HepG2 (cell line): ENCODE measurements around the gene MCOLN3. TPM values are rescaled to one million over a fixed set of nuclear protein-coding genes. Genes with fewer than 3 reads are reported as not detected.

Experiments used
- ATAC-seq: fragments of 200-7000 bp; cut with Tn5 transposase; 3 replicates; pipeline ENCODE4 v1.9.1; 2020; ENCODE audit warnings: mild to moderate bottlenecking, moderate library complexity
- BruUV-seq: library from RNA; stranded (reverse); fragments of 400-500 nt; replicated peaks from 2 replicates; lab custom pipeline; 2021; lab: Mats Ljungman, UMichigan
- CTCF ChIA-PET: fragments of 300-600 bp; formaldehyde crosslinking; extraction: SDS; loops from one replicate; lab custom pipeline; 2021; ENCODE audit warnings: low total read pairs, inconsistent platforms, low intra/inter-chr PET ratio; lab: Yijun Ruan, JAX
- POLR2A ChIA-PET: fragments of 350-600 bp; sonication (Branson Sonifier 250); formaldehyde crosslinking; loops from one replicate; lab custom pipeline; 2020; ENCODE audit warnings: antibody characterized with exemption, inconsistent platforms; lab: Yijun Ruan, JAX
- DNase-seq: peaks from one replicate; pipeline ENCODE4 v3.0.0-alpha.2; 2015; ENCODE audit warnings: low spot score
- FAIRE-seq: peaks from 3 replicates; lab custom pipeline; 2011; peaks lifted over from hg19 to GRCh38; lab: Jason Lieb, UNC
- H2AFZ ChIP-seq: one replicate; pipeline ENCODE4 v1.6.1; 2011; ENCODE audit warnings: low read length, inconsistent platforms
- H3K27ac ChIP-seq: fragments of 300-600 bp; 3 replicates; pipeline ENCODE4 v1.8.0; 2011; ENCODE audit warnings: mixed run types, mild to moderate bottlenecking, mixed read lengths, low read length, inconsistent platforms; ENCODE audit not compliant: insufficient read depth; ENCODE audit errors: extremely low read length
- H3K27me3 ChIP-seq, 2 experiments: fragments of 200-600 bp in 1 of 2; 2 replicates in 1 of 2; 3 replicates in 1 of 2; pipeline versions ENCODE4 v1.6.0 to v1.8.0; 2011; ENCODE audit warnings: low read length in 2 of 2, mild to moderate bottlenecking in 2 of 2, moderate library complexity in 2 of 2, inconsistent platforms in 1 of 2; ENCODE audit not compliant: insufficient read depth in 2 of 2, control insufficient read depth in 1 of 2
- H3K36me3 ChIP-seq, 2 experiments: fragments of 200-600 bp in 1 of 2; replicated peaks in 1 of 2; 2 replicates in 1 of 2; 3 replicates in 1 of 2; pipeline versions ENCODE4 v1.5.1 to v1.8.0; 2011; ENCODE audit warnings: low read length in 2 of 2, inconsistent platforms in 1 of 2; ENCODE audit not compliant: insufficient read depth in 2 of 2, control insufficient read depth in 1 of 2
- H3K4me1 ChIP-seq: 2 replicates; pipeline ENCODE4 v1.5.1; 2012; ENCODE audit warnings: low read length, inconsistent platforms; ENCODE audit not compliant: insufficient read depth
- H3K4me2 ChIP-seq: 2 replicates; pipeline ENCODE4 v1.6.0; 2011; ENCODE audit warnings: low read depth, low read length, inconsistent platforms
- H3K4me3 ChIP-seq, 3 experiments: fragments of 200-600 bp in 1 of 3; sonication (generic), shearing (Covaris generic) in 1 of 3; replicated peaks in 1 of 3; 2 replicates each; pipeline ENCODE4 v1.5.1; 2011 to 2016; ENCODE audit warnings: low read length in 3 of 3, inconsistent platforms in 2 of 3, low read depth in 2 of 3, mild to moderate bottlenecking in 2 of 3, control low read depth in 1 of 3, mixed read lengths in 1 of 3; ENCODE audit not compliant: insufficient read depth in 1 of 3
- H3K79me2 ChIP-seq: one replicate; pipeline ENCODE4 v1.6.1; 2011; ENCODE audit warnings: low read length, inconsistent platforms; ENCODE audit not compliant: insufficient read depth
- H3K9ac ChIP-seq: 2 replicates; pipeline ENCODE4 v1.6.0; 2011; ENCODE audit warnings: mild to moderate bottlenecking, low read depth, low read length, inconsistent platforms; ENCODE audit not compliant: insufficient read depth
- H3K9me3 ChIP-seq: 2 replicates; pipeline ENCODE4 v1.5.1; 2012; ENCODE audit warnings: mild to moderate bottlenecking, low read length
- H4K20me1 ChIP-seq: 2 replicates; pipeline ENCODE4 v1.6.0; 2011; ENCODE audit warnings: inconsistent platforms, mild to moderate bottlenecking, low read length, moderate library complexity; ENCODE audit not compliant: insufficient read depth
- AGO1 ChIP-seq: fragments of 200-400 bp; formaldehyde crosslinking; IDR thresholded peaks from 2 replicates; pipeline ENCODE4 v1.6.1; 2017; ENCODE audit warnings: mild to moderate bottlenecking, low read depth, low read length, moderate library complexity; ENCODE audit not compliant: poor library complexity, severe bottlenecking
- HMG20A ChIP-seq: IDR thresholded peaks from 2 replicates; pipeline ENCODE4 v1.6.1; 2016; ENCODE audit warnings: borderline replicate concordance
- MLXIP ChIP-seq: sonication (generic); formaldehyde crosslinking; IDR thresholded peaks from 2 replicates; pipeline ENCODE4 v1.9.0; 2021; ENCODE audit warnings: missing genetic modification reagents, borderline replicate concordance
- NBN ChIP-seq: fragments of 450-650 bp; conservative IDR thresholded peaks from 2 replicates; pipeline ENCODE4 v1.6.1; 2017
- NR0B2 ChIP-seq: sonication (generic); formaldehyde crosslinking; IDR thresholded peaks from 2 replicates; pipeline ENCODE4 v1.4.0; 2020; ENCODE audit warnings: mild to moderate bottlenecking, missing genetic modification reagents
- RBM22 ChIP-seq: fragments of 200-400 bp; formaldehyde crosslinking; optimal IDR thresholded peaks from 2 replicates; pipeline ENCODE3; 2017; ENCODE audit warnings: mild to moderate bottlenecking, low read length, moderate library complexity
- SRY ChIP-seq: sonication (generic); formaldehyde crosslinking; IDR thresholded peaks from 2 replicates; pipeline ENCODE4 v1.8.0; 2022; ENCODE audit warnings: mild to moderate bottlenecking, missing genetic modification reagents
- ZBTB44 ChIP-seq: sonication (generic); formaldehyde crosslinking; IDR thresholded peaks from 2 replicates; pipeline ENCODE4 v1.4.0; 2020; ENCODE audit warnings: missing genetic modification reagents
- ZBTB46 ChIP-seq: sonication (generic); formaldehyde crosslinking; IDR thresholded peaks from 2 replicates; pipeline ENCODE4 v1.4.0; 2020; ENCODE audit warnings: mild to moderate bottlenecking, missing genetic modification reagents, borderline replicate concordance
- ZMAT3 ChIP-seq: sonication (generic); formaldehyde crosslinking; conservative IDR thresholded peaks from 2 replicates; pipeline ENCODE4 v1.7.0; 2021; ENCODE audit warnings: missing genetic modification reagents
- ZNF260 ChIP-seq: sonication (generic); formaldehyde crosslinking; IDR thresholded peaks from 2 replicates; pipeline ENCODE4 v1.4.0; 2020; ENCODE audit warnings: missing genetic modification reagents, low read depth, mild to moderate bottlenecking, borderline replicate concordance
- ZNF275 ChIP-seq: sonication (generic); formaldehyde crosslinking; IDR thresholded peaks from 2 replicates; pipeline ENCODE4 v1.8.0; 2022; ENCODE audit warnings: missing genetic modification reagents, mild to moderate bottlenecking, inconsistent platforms, borderline replicate concordance
- ZNF644 ChIP-seq: IDR thresholded peaks from 2 replicates; pipeline ENCODE4 v1.6.1; 2016; ENCODE audit warnings: low read depth
- ZNF772 ChIP-seq: sonication (generic); formaldehyde crosslinking; IDR thresholded peaks from 2 replicates; pipeline ENCODE4 v1.5.0; 2020; ENCODE audit warnings: mild to moderate bottlenecking, missing genetic modification reagents
- ZNF800 ChIP-seq: sonication (generic); formaldehyde crosslinking; IDR thresholded peaks from 2 replicates; pipeline ENCODE4 v1.4.0; 2020; ENCODE audit warnings: missing genetic modification reagents
- whole genome bisulfite sequencing: methylation state at CpG from one replicate; pipeline ENCODE4 v1.1.6; 2017; ENCODE audit warnings: low lambda C conversion rate; 5-methylcytosine and 5-hydroxymethylcytosine counted together
- in situ Hi-C: cut with HindIII; loops from 2 replicates; pipeline ENCODE4 v1.10.0; 2017; ENCODE audit warnings: low pct_unique_long_range_greater_than_20kb; ENCODE audit not compliant: extremely low pct_ligation_motif_present
- intact Hi-C: fragments of 100-400 bp; cut with micrococcal nuclease; formaldehyde crosslinking; loops from one replicate; pipeline ENCODE4 v1.10.0; 2022; ENCODE audit not compliant: unreplicated experiment
- polyA plus RNA-seq, 8 experiments: library from polyadenylated mRNA; depleted of rRNA in 3 of 8; stranded (reverse) in 7 of 8; unstranded in 1 of 8; fragments of >200 nt; fragmentation: Illumina TruSeq in 4 of 8; extraction: Trizol in 4 of 8; gene quantifications; 2 replicates each; pipeline versions ENCODE4 v1.2.1 to v1.2.3, GENCODE V29; 2011 to 2016; ENCODE audit warnings: low read depth in 4 of 8, missing spikeins in 1 of 8, mixed read lengths in 1 of 8; ENCODE audit not compliant: insufficient read depth in 1 of 8
- total RNA-seq, 5 experiments: library from RNA; depleted of rRNA; stranded (reverse); fragments of >200 nt; fragmentation: Illumina TruSeq; extraction: Trizol; gene quantifications; 2 replicates each; pipeline ENCODE4 v1.2.3, GENCODE V29; 2016; ENCODE audit warnings: low read depth in 1 of 5

Gene MCOLN3
- total and polyA plus RNA-seq, 2 of the 13 experiments (the other 11 are each of a cell fraction or from before 2014, with no cell fraction given): 0.04 TPM

DNA sequence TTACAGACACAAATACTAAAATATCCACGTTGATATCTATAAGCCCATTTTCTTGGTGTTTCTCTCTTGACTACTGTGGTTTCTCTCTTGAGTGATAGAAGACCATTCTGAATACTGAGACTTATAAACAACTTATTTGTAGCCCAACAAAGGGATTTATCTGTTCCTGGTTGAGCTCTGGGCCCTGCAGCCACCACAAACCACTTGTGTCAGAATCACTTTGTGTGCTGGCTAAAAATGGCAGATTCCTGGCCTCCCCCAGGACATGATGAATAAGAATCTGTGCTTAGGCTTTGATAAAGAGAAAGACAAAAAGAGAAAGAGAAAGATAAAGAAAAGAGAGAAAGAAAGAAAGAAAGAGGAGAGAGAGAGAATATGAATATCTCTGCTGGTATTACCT is 32.5 kb downstream of the MCOLN3 start:
- CTCF ChIA-PET: no interaction called here
- TF ChIP-seq MLXIP (CRISPR knock-in tag) (no peak), HMG20A (CRISPR knock-in tag) (no peak), ZNF275 (CRISPR knock-in tag) (no peak), ZNF260 (CRISPR knock-in tag) (no peak), NR0B2 (no peak), NBN (no peak), AGO1 (no peak), ZNF644 (no peak), ZBTB46 (CRISPR knock-in tag) (no peak), ZNF800 (CRISPR knock-in tag) (no peak), ZMAT3 (CRISPR knock-in tag) (no peak), ZNF772 (CRISPR knock-in tag) (no peak), ZBTB44 (CRISPR knock-in tag) (no peak), RBM22 (no peak), SRY (CRISPR knock-in tag) (no peak)

More for the DNA sequence above, 32.5 kb downstream of the MCOLN3 start:
- H3K79me2 ChIP-seq: no peaks in the 10 kb centered on the region
- no peaks in the 10 kb centered on the region for H3K9me3 ChIP-seq
- WGBS: 2% methylated on average over 1 of the region's 1 CpG
- H3K4me2 ChIP-seq: no peak overlapping the region
- no peaks in the 10 kb centered on the region for H4K20me1 ChIP-seq
- BruUV-seq: no TSS peak
- no peaks in the 10 kb centered on the region for H3K4me1 ChIP-seq
- POLR2A ChIA-PET: no interaction called here
- no peaks in the 10 kb centered on the region for H3K36me3 ChIP-seq
- no peak overlapping the region for H3K27ac ChIP-seq
- no peak overlapping the region for H3K9ac ChIP-seq
- intact Hi-C loops (no loop called here), in situ Hi-C loops (no loop called here)
- no peak overlapping the region for H2AFZ ChIP-seq
- H3K27me3 ChIP-seq: no peaks in the 10 kb centered on the region
- ATAC-seq (no peak), DNase-seq (no peak), FAIRE-seq (no peak)
- H3K4me3 ChIP-seq: no peak overlapping the region
